SK-N-SH (cell line): ENCODE data around the gene TNFAIP2. TPM values are rescaled to one million over a fixed set of nuclear protein-coding genes. Genes with fewer than 3 reads are reported as not detected.

Source experiments
- CTCF ChIA-PET: fragments of 300-600, 350-600 bp; formaldehyde crosslinking; extraction: SDS; loops from one replicate; lab custom pipeline; 2021; lab: Yijun Ruan, JAX
- POLR2A ChIA-PET: fragments of 350-600 bp; sonication (Branson Sonifier 250); formaldehyde crosslinking; extraction: SDS; loops from one replicate; lab custom pipeline; 2020; ENCODE audit warnings: antibody characterized with exemption, inconsistent platforms; lab: Yijun Ruan, JAX
- DNase-seq: peaks from one replicate; pipeline ENCODE4 v3.0.0; 2012
- H2AFZ ChIP-seq: fragments of 200-600 bp; sonication (generic); 2 replicates; pipeline ENCODE4 v1.8.1; 2016; ENCODE audit warnings: antibody characterized with exemption, mild to moderate bottlenecking, low read depth
- H3F3A ChIP-seq: fragments of 200-600 bp; sonication (generic); replicated peaks from 2 replicates; pipeline ENCODE3; 2016; ENCODE audit warnings: antibody characterized with exemption, mild to moderate bottlenecking; ENCODE audit not compliant: insufficient read depth
- H3K27ac ChIP-seq, 2 experiments: fragments of 200-500 bp in 1 of 2; fragments of 200-600 bp in 1 of 2; sonication (Bioruptor generic) in 1 of 2; sonication (generic), shearing (Covaris generic) in 1 of 2; 2 replicates each; pipeline versions ENCODE4 v1.5.1 to v1.6.1; 2014 to 2016; ENCODE audit warnings: low read depth in 2 of 2, inconsistent platforms in 1 of 2, low read length in 1 of 2, mild to moderate bottlenecking in 1 of 2, mixed read lengths in 1 of 2
- H3K27me3 ChIP-seq: fragments of 200-600 bp; sonication (generic), shearing (Covaris generic); 2 replicates; pipeline ENCODE4 v1.6.1; 2016; ENCODE audit warnings: mixed run types; ENCODE audit not compliant: insufficient read depth
- H3K36me3 ChIP-seq, 2 experiments: fragments of 200-500 bp in 1 of 2; fragments of 200-600 bp in 1 of 2; sonication (Bioruptor generic) in 1 of 2; sonication (generic) in 1 of 2; replicated peaks in 1 of 2; 2 replicates each; pipeline versions ENCODE3 to v1.5.1; 2014 to 2016; ENCODE audit warnings: low read length in 1 of 2, mild to moderate bottlenecking in 1 of 2; ENCODE audit not compliant: insufficient read depth in 2 of 2, control insufficient read depth in 1 of 2
- H3K4me1 ChIP-seq, 2 experiments: fragments of 200-500 bp in 1 of 2; fragments of 200-600 bp in 1 of 2; sonication (Bioruptor generic) in 1 of 2; sonication (generic), shearing (Covaris generic) in 1 of 2; 2 replicates each; pipeline versions ENCODE4 v1.5.1 to v1.6.1; 2014 to 2016; ENCODE audit warnings: low read depth in 1 of 2, low read length in 1 of 2, mixed run types in 1 of 2; ENCODE audit not compliant: insufficient read depth in 2 of 2, control insufficient read depth in 1 of 2
- H3K4me2 ChIP-seq: fragments of 200-600 bp; sonication (generic), shearing (Covaris generic); 2 replicates; pipeline ENCODE4 v1.6.1; 2017; ENCODE audit warnings: mixed run types
- H3K4me3 ChIP-seq, 2 experiments: fragments of 200-500 bp in 1 of 2; fragments of 200-600 bp in 1 of 2; sonication (Bioruptor generic) in 1 of 2; sonication (generic), shearing (Covaris generic) in 1 of 2; 2 replicates each; pipeline versions ENCODE4 v1.5.1 to v1.8.1; 2014 to 2016; ENCODE audit warnings: low read depth in 2 of 2, inconsistent platforms in 1 of 2, low read length in 1 of 2, mild to moderate bottlenecking in 1 of 2, mixed read lengths in 1 of 2, moderate library complexity in 1 of 2
- H3K79me2 ChIP-seq: fragments of 200-600 bp; sonication (generic); 2 replicates; pipeline ENCODE4 v1.8.1; 2017; ENCODE audit warnings: mild to moderate bottlenecking; ENCODE audit not compliant: insufficient read depth
- H3K9ac ChIP-seq: fragments of 200-600 bp; sonication (generic); 2 replicates; pipeline ENCODE4 v1.6.1; 2017; ENCODE audit warnings: mixed run types
- H3K9me2 ChIP-seq: fragments of 200-600 bp; sonication (generic); 2 replicates; pipeline ENCODE4 v1.6.1; 2017; ENCODE audit warnings: mixed run types
- H3K9me3 ChIP-seq: fragments of 200-600 bp; sonication (generic); 2 replicates; pipeline ENCODE4 v1.6.1; 2017; ENCODE audit warnings: mixed run types, mild to moderate bottlenecking, moderate library complexity
- H4K20me1 ChIP-seq: fragments of 200-600 bp; sonication (generic); 2 replicates; pipeline ENCODE4 v1.6.1; 2017; ENCODE audit warnings: mild to moderate bottlenecking, mixed run types; ENCODE audit not compliant: insufficient read depth
- ELF1 ChIP-seq: IDR thresholded peaks from 2 replicates; pipeline ENCODE4 v1.4.0; 2012
- EZH2phosphoT487 ChIP-seq: fragments of 200-600 bp; sonication (generic); IDR thresholded peaks from 2 replicates; pipeline ENCODE4 v1.6.1; 2017; ENCODE audit warnings: low read depth, mixed run types, mild to moderate bottlenecking, antibody characterized with exemption, moderate library complexity, borderline replicate concordance
- FOSL2 ChIP-seq: IDR thresholded peaks from 2 replicates; pipeline ENCODE4 v1.4.0; 2012; ENCODE audit warnings: low read depth, mild to moderate bottlenecking, moderate library complexity, borderline replicate concordance
- FOXM1 ChIP-seq: IDR thresholded peaks from 2 replicates; pipeline ENCODE4 v1.4.0; 2012; ENCODE audit warnings: low read depth, mild to moderate bottlenecking
- GATA2 ChIP-seq: sonication (generic); formaldehyde crosslinking; IDR thresholded peaks from 2 replicates; pipeline ENCODE4 v1.5.0; 2020; ENCODE audit warnings: mild to moderate bottlenecking, missing genetic modification reagents
- JUND ChIP-seq: IDR thresholded peaks from 2 replicates; pipeline ENCODE4 v1.4.0; 2012
- MEF2A ChIP-seq: IDR thresholded peaks from 2 replicates; pipeline ENCODE4 v1.4.0; 2012; ENCODE audit warnings: low read depth, borderline replicate concordance
- NRF1 ChIP-seq: IDR thresholded peaks from 2 replicates; pipeline ENCODE4 v1.6.1; 2012; ENCODE audit warnings: low read depth, mild to moderate bottlenecking, low read length
- RAD21 ChIP-seq: IDR thresholded peaks from 2 replicates; pipeline ENCODE4 v1.6.1; 2012; ENCODE audit warnings: mild to moderate bottlenecking, low read length
- REST ChIP-seq: IDR thresholded peaks from 2 replicates; pipeline ENCODE4 v1.6.1; 2012; ENCODE audit warnings: mild to moderate bottlenecking, low read depth, low read length, moderate library complexity
- RFX5 ChIP-seq: IDR thresholded peaks from 2 replicates; pipeline ENCODE4 v1.6.1; 2012; ENCODE audit warnings: mild to moderate bottlenecking, improper control_type of control experiment, low read length
- RXRA ChIP-seq: IDR thresholded peaks from 2 replicates; pipeline ENCODE4 v1.4.0; 2012; ENCODE audit warnings: low read depth, mild to moderate bottlenecking, borderline replicate concordance
- TCF12 ChIP-seq: IDR thresholded peaks from 2 replicates; pipeline ENCODE4 v1.4.0; 2012
- TEAD4 ChIP-seq: IDR thresholded peaks from 2 replicates; pipeline ENCODE4 v1.4.0; 2012; ENCODE audit warnings: mild to moderate bottlenecking, borderline replicate concordance; ENCODE audit not compliant: insufficient read depth
- YY1 ChIP-seq: IDR thresholded peaks from 2 replicates; pipeline ENCODE4 v1.4.0; 2012; ENCODE audit warnings: low read depth, mild to moderate bottlenecking
- ZBTB33 ChIP-seq: IDR thresholded peaks from 2 replicates; pipeline ENCODE4 v1.4.0; 2012; ENCODE audit warnings: low read depth, borderline replicate concordance
- WGBS: methylation state at CpG from one replicate; pipeline ENCODE4 v1.1.6; 2017; ENCODE audit warnings: low lambda C conversion rate; 5-methylcytosine and 5-hydroxymethylcytosine counted together
- polyA plus RNA-seq, 3 experiments: library from polyadenylated mRNA; depleted of rRNA; stranded (reverse); fragments of >200 nt; gene quantifications; 2 replicates each; pipeline ENCODE4 v1.2.3, GENCODE V29; 2012
- TF ChIP-seq, protein P1 (sequence below): fragments of 150-350 bp; IDR thresholded peaks from 2 replicates; pipeline ENCODE4 v1.6.1; 2017; ENCODE audit warnings: antibody characterized with exemption, low read length, low read depth, borderline replicate concordance

The TNFAIP2 gene
- polyA plus RNA-seq, 1 of the 3 experiments (the other 2 are of a cell fraction), result 16.0 TPM

DNA sequence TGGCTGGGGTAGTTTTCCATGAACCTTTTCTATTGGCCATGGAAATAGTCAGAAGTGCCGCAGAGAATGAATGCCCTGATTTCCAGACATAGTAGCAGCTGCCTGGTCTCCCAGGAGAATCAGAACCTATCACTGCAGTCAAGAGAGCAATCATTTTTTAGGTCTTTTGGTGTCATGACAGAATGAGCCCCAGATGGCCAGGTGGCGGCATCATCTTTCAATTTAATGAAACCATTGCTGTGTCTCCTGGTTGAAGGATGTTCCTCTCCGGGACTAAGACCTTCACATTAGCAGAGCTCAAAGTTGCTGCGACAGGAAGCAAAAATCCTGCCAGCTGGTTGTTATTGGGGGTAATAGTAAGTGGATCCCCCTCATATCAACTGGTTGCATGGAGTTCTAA, 18.8 kb downstream of the TNFAIP2 start:
- 93% methylated on average over 4 of the region's 4 CpGs for WGBS
- no peaks in the 10 kb centered on the region for H3K27me3 ChIP-seq
- H3K9me3 ChIP-seq, result no peaks in the 10 kb centered on the region
- CTCF ChIA-PET, result interaction anchor here (0.6 to 4.2 kb wide), 10 partner anchors 9 to 149 kb away, joined by 3 to 36 read pairs (median 3); no protein-coding TSS in a partner anchor
- H4K20me1 ChIP-seq, result no peaks in the 10 kb centered on the region
- no peaks in the 10 kb centered on the region for H3K36me3 ChIP-seq
- TF ChIP-seq REST (no peak), TCF12 (no peak), TEAD4 (no peak), RXRA (no peak), FOXM1 (no peak), YY1 (no peak), ZBTB33 (no peak), GATA2 (CRISPR knock-in tag) (no peak), MEF2A (no peak)
- TF ChIP-seq, all 33 proteins: peak for 0
- Histone ChIP-seq H3K79me2 (no peaks in the 10 kb centered on the region), H3K27ac (no peak overlapping the region), H2AFZ (no peak overlapping the region), H3K9ac (no peak overlapping the region), H3K4me1 (peaks cover 5 to 14% of the 10 kb centered on the region in 2 experiments; a peak in 2 of 4 replicates), H3K9me2 (no peaks in the 10 kb centered on the region), H3K4me2 (no peak overlapping the region), H3F3A (peaks cover 6% of the 10 kb centered on the region), H3K4me3 (no peak overlapping the region)
- POLR2A ChIA-PET, result no interaction called here
- no peak for DNase-seq

- Histone ChIP-seq H3K9me3 (no peaks in the 10 kb centered on the region), H3K79me2 (no peaks in the 10 kb centered on the region), H3K4me1 (peaks cover 5 to 12% of the 10 kb centered on the region in 2 experiments; a peak in 2 of 4 replicates), H3K36me3 (no peaks in the 10 kb centered on the region), H3K27me3 (no peaks in the 10 kb centered on the region), H2AFZ (no peak overlapping the region), H3F3A (peaks cover 6% of the 10 kb centered on the region), H3K4me2 (no peak overlapping the region), H4K20me1 (no peaks in the 10 kb centered on the region), H3K4me3 (no peak overlapping the region), H3K9ac (no peak overlapping the region), H3K27ac (no peak overlapping the region), H3K9me2 (no peaks in the 10 kb centered on the region)
- POLR2A ChIA-PET, result no interaction called here
- DNase-seq, result no peak
- 95% methylated on average over 5 of the region's 5 CpGs for WGBS
- CTCF ChIA-PET, result interaction anchor here (0.6 to 4.2 kb wide), 7 partner anchors 12 to 102 kb away, joined by 3 to 36 read pairs (median 3); no protein-coding TSS in a partner anchor
- TF ChIP-seq EZH2phosphoT487 (no peak), FOXM1 (no peak), FOSL2 (no peak), ELF1 (no peak), JUND (no peak), NRF1 (no peak), RXRA (no peak), MEF2A (no peak), YY1 (no peak), RFX5 (no peak), GATA2 (CRISPR knock-in tag) (no peak), ZBTB33 (no peak), RAD21 (no peak)
- TF ChIP-seq, protein P1, sequence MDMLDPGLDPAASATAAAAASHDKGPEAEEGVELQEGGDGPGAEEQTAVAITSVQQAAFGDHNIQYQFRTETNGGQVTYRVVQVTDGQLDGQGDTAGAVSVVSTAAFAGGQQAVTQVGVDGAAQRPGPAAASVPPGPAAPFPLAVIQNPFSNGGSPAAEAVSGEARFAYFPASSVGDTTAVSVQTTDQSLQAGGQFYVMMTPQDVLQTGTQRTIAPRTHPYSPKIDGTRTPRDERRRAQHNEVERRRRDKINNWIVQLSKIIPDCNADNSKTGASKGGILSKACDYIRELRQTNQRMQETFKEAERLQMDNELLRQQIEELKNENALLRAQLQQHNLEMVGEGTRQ, result no peak
These were observed 19.6 kb downstream of the TNFAIP2 start for GRCh38 chr14:103142721-103143302.
